Pancreas (tissue), 10 donors: ENCODE data around the gene VWA8. TPM values are rescaled to one million over a fixed set of nuclear protein-coding genes. Genes with fewer than 3 reads are reported as not detected.

Experiments used
- ATAC-seq, 4 donors: fragments of 200-7000 bp; cut with Tn5 transposase; one replicate each; pipeline versions ENCODE4 v1.8.0 to v1.9.1; 2020; ENCODE audit warnings: mild to moderate bottlenecking in 4 of 4, moderate library complexity in 4 of 4
- DNase-seq, 6 donors: peaks; one replicate each; pipeline ENCODE4 v3.0.0-alpha.2; 2020
- FAIRE-seq: peaks from 2 replicates; lab custom pipeline; 2012; peaks lifted over from hg19 to GRCh38; lab: Jason Lieb, UNC
- H3K27ac ChIP-seq, 4 donors: fragments of 200-600 bp; sonication (generic); 1 replicate in 3 of 4; 2 replicates in 1 of 4; pipeline versions ENCODE4 v1.5.0 to v1.8.0; 2020
- H3K27me3 ChIP-seq, 4 donors: fragments of 200-600 bp; one replicate each; pipeline ENCODE4 v1.8.0; 2021
- H3K36me3 ChIP-seq, 3 donors: fragments of 200-600 bp; sonication (generic) in 1 of 3; one replicate each; pipeline versions ENCODE4 v1.5.0 to v1.8.0; 2020 to 2021
- H3K4me1 ChIP-seq, 3 donors: fragments of 200-600 bp; one replicate each; pipeline ENCODE4 v1.8.0; 2021
- H3K4me3 ChIP-seq, 4 donors: fragments of 200-600 bp; sonication (generic) in 2 of 4; one replicate each; pipeline versions ENCODE4 v1.5.0 to v1.8.0; 2020 to 2021
- H3K9me3 ChIP-seq, 4 donors: fragments of 200-600 bp; one replicate each; pipeline ENCODE4 v1.8.0; 2021
- CTCF ChIP-seq, 4 donors: fragments of 200-600 bp; sonication (generic) in 3 of 4; IDR thresholded peaks; one replicate each; pipeline versions ENCODE4 v1.5.0 to v1.8.0; 2021; ENCODE audit warnings: antibody characterized with exemption in 4 of 4
- WGBS, 2 donors: extraction: QIAGEN DNeasy Blood & Tissue Kit; methylation state at CpG; one replicate each; pipeline ENCODE4 v1.1.7; 2013; 5-methylcytosine and 5-hydroxymethylcytosine counted together
- intact Hi-C, 3 donors: fragments of 100-400 bp; cut with DNase I; formaldehyde crosslinking; loops; one replicate each; pipeline versions ENCODE4 v1.11.1 to v1.14.2; 2022
- polyA plus RNA-seq, 2 donors: library from polyadenylated mRNA; stranded (reverse); fragments of 200-250 nt; gene quantifications; one replicate each; pipeline ENCODE4 v1.2.3, GENCODE V29; 2013
- total RNA-seq, 6 donors: library from RNA; stranded (reverse); fragmentation: NEBNext Ultra II Directional in 4 of 6; extraction: Animal tissue kit (Norgen Biotek cat#: 25700) in 4 of 6; gene quantifications; one replicate each; pipeline versions ENCODE4 v1.2.1 to v1.2.4, GENCODE V29; 2021 to 2023
- donor health status: healthy with polysubstance abuse.
- donor health status: DM: no; HTN: no; CAD: no; lungs with moderate emphysema.
- donor health status: DM: no; HTN: no; CAD: no.
- donor health status: control.
- donor health status: control.
- donor health status: Bipolar disorder and iron deficiency.
- donor health status: DM: yes; HTN: yes; CAD: no.
- donor health status: DM: no; HTN: no; CAD: no.
- donor health status: DM: no; HTN: no; CAD: no.
- donor health status: DM: yes; HTN: yes; CAD: no.

The VWA8 gene
- total and polyA plus RNA-seq, 8 donors: 3.3 to 15.8 (median 9.2) TPM

GRCh38 chr13:41610404-41610803 lies 350.5 kb downstream of the VWA8 start:
- H3K4me3 ChIP-seq: no peak overlapping the region
- H3K9me3 ChIP-seq: no peaks in the 10 kb centered on the region
- H3K36me3 ChIP-seq: no peaks in the 10 kb centered on the region
- peak in 3 of 4 donors; percentile 22 to 33 (median 31) for ATAC-seq
- 68 to 77% methylated on average over 4 of the region's 4 CpGs for WGBS, 2 donors
- H3K27ac ChIP-seq: peak overlapping the region in 2 of 4 donors; percentile 42 to 48
- no peaks in the 10 kb centered on the region for H3K27me3 ChIP-seq
- FAIRE-seq: no peak
- intact Hi-C loops: no loop called here
- TF ChIP-seq CTCF (IDR thresholded peaks at IDR 0.05): no peak
- no peaks in the 10 kb centered on the region for H3K4me1 ChIP-seq
- DNase-seq: no peak

- FAIRE-seq (no peak), DNase-seq (no peak), ATAC-seq (peak in 1 of 4 donors; percentile 44)
- H3K36me3 ChIP-seq: no peaks in the 10 kb centered on the region
- no peaks in the 10 kb centered on the region for H3K4me1 ChIP-seq
- peak overlapping the region in 2 of 4 donors; percentile 31 to 42 for H3K27ac ChIP-seq
- no peaks in the 10 kb centered on the region for H3K9me3 ChIP-seq
- H3K27me3 ChIP-seq: no peaks in the 10 kb centered on the region
- intact Hi-C loops: no loop called here
- WGBS, 2 donors: 86 to 87% methylated on average over 4 of the region's 4 CpGs
- H3K4me3 ChIP-seq: no peak overlapping the region
- TF ChIP-seq CTCF (IDR thresholded peaks at IDR 0.05): no peak
Observed at GRCh38 chr13:41609828-41610227, 351.1 kb downstream of the VWA8 start.

GRCh38 chr13:41608839-41609177 lies 352.1 kb downstream of the VWA8 start:
- FAIRE-seq (no peak), DNase-seq (no peak), ATAC-seq (no peak)
- no peak for TF ChIP-seq CTCF (IDR thresholded peaks at IDR 0.05)
- no peaks in the 10 kb centered on the region for H3K36me3 ChIP-seq
- 75 to 91% methylated on average over 1 of the region's 1 CpG for WGBS, 2 donors
- H3K27me3 ChIP-seq: no peaks in the 10 kb centered on the region
- intact Hi-C loops: no loop called here
- no peaks in the 10 kb centered on the region for H3K9me3 ChIP-seq
- no peaks in the 10 kb centered on the region for H3K4me1 ChIP-seq
- no peak overlapping the region for H3K27ac ChIP-seq
- no peak overlapping the region for H3K4me3 ChIP-seq

GRCh38 chr13:41608111-41608838 lies 352.6 kb downstream of the VWA8 start:
- Histone ChIP-seq H3K4me1 (no peaks in the 10 kb centered on the region), H3K9me3 (no peaks in the 10 kb centered on the region), H3K27me3 (no peaks in the 10 kb centered on the region), H3K27ac (no peak overlapping the region), H3K4me3 (no peak overlapping the region), H3K36me3 (no peaks in the 10 kb centered on the region)
- no peak for ATAC-seq
- intact Hi-C loops: no loop called here
- no peak for FAIRE-seq
- no peak for DNase-seq
- WGBS, 2 donors: 90 to 94% methylated on average over 5 of the region's 5 CpGs
- no peak for TF ChIP-seq CTCF (IDR thresholded peaks at IDR 0.05)

- no peaks in the 10 kb centered on the region for H3K4me1 ChIP-seq
- H3K9me3 ChIP-seq: no peaks in the 10 kb centered on the region
- no peak for FAIRE-seq
- ATAC-seq: no peak
- WGBS, 2 donors: 95 to 96% methylated on average over 2 of the region's 2 CpGs
- no peaks in the 10 kb centered on the region for H3K36me3 ChIP-seq
- no peak for DNase-seq
- H3K4me3 ChIP-seq: no peak overlapping the region
- TF ChIP-seq CTCF (IDR thresholded peaks at IDR 0.05): no peak
- intact Hi-C loops: no loop called here
- no peak overlapping the region for H3K27ac ChIP-seq
- H3K27me3 ChIP-seq: no peaks in the 10 kb centered on the region
Observed at GRCh38 chr13:41606646-41607045, 354.3 kb downstream of the VWA8 start.
